Measurements from ENCODE around the gene KCNT2.

Gene KCNT2

DNA sequence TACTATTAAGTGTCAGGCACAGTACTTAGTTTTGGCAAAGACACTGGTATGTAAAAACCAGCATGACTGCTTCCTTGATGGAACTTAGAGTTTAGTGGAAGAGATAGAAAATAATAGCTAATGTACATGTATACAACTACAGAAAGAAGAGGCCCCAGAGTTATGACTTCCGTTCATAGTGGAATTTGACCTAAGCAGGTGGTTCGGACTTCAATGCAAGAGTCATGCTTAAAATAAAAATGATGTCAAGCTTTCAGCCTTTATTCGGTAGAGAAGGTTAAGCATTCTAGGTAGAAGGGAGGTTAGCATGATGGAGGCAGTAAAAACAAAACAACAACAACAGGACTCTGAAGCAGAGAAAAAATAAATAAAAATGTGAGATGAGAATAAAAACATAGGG is 165.9 kb downstream of the KCNT2 start:
- TF ChIP-seq, protein P1, sequence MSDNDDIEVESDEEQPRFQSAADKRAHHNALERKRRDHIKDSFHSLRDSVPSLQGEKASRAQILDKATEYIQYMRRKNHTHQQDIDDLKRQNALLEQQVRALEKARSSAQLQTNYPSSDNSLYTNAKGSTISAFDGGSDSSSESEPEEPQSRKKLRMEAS (IDR thresholded peaks at IDR 0.05): no peak
- TF ChIP-seq CEBPB (IDR thresholded peaks at IDR 0.05) (no peak), NFIC (IDR thresholded peaks at IDR 0.05) (no peak), CREB1 (IDR thresholded peaks at IDR 0.05; ENCODE audit: low read depth) (no peak), FOXM1 (IDR thresholded peaks at IDR 0.05; ENCODE audit: borderline replicate concordance, low read depth) (no peak), TAF1 (IDR thresholded peaks at IDR 0.05; ENCODE audit: low read depth) (no peak)
- TF ChIP-seq, protein P2, sequence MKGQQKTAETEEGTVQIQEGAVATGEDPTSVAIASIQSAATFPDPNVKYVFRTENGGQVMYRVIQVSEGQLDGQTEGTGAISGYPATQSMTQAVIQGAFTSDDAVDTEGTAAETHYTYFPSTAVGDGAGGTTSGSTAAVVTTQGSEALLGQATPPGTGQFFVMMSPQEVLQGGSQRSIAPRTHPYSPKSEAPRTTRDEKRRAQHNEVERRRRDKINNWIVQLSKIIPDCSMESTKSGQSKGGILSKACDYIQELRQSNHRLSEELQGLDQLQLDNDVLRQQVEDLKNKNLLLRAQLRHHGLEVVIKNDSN (IDR thresholded peaks at IDR 0.05): no peak

DNA sequence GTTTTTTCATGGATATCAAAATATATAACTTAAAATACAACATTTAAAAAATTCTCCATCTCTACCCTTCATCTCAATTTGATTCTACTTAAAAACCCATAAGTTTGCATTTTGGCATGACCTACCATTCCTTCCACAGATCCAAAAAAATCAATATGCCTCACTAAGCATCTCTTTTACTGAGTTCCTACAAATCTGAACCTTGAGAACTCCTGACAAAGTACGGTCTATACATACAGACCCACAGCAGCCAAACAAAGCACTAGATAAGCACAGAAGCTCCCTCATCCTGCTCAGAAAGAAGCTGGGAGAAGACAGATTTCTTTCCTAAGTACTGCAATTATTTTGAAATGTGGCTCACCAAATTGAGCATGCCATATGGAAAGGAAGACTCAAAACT is 167.5 kb downstream of the KCNT2 start:
- TF ChIP-seq TAF1 (IDR thresholded peaks at IDR 0.05; ENCODE audit: low read depth): no peak
- TF ChIP-seq RAD21 (IDR thresholded peaks at IDR 0.05; ENCODE audit: low read depth): no peak
- TF ChIP-seq CREB1 (IDR thresholded peaks at IDR 0.05; ENCODE audit: low read depth): no peak
- TF ChIP-seq CEBPB (IDR thresholded peaks at IDR 0.05): no peak
- no peak for TF ChIP-seq NFIC (IDR thresholded peaks at IDR 0.05)
- TF ChIP-seq TEAD4 (IDR thresholded peaks at IDR 0.05): no peak
- TF ChIP-seq, protein P3, sequence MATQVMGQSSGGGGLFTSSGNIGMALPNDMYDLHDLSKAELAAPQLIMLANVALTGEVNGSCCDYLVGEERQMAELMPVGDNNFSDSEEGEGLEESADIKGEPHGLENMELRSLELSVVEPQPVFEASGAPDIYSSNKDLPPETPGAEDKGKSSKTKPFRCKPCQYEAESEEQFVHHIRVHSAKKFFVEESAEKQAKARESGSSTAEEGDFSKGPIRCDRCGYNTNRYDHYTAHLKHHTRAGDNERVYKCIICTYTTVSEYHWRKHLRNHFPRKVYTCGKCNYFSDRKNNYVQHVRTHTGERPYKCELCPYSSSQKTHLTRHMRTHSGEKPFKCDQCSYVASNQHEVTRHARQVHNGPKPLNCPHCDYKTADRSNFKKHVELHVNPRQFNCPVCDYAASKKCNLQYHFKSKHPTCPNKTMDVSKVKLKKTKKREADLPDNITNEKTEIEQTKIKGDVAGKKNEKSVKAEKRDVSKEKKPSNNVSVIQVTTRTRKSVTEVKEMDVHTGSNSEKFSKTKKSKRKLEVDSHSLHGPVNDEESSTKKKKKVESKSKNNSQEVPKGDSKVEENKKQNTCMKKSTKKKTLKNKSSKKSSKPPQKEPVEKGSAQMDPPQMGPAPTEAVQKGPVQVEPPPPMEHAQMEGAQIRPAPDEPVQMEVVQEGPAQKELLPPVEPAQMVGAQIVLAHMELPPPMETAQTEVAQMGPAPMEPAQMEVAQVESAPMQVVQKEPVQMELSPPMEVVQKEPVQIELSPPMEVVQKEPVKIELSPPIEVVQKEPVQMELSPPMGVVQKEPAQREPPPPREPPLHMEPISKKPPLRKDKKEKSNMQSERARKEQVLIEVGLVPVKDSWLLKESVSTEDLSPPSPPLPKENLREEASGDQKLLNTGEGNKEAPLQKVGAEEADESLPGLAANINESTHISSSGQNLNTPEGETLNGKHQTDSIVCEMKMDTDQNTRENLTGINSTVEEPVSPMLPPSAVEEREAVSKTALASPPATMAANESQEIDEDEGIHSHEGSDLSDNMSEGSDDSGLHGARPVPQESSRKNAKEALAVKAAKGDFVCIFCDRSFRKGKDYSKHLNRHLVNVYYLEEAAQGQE (IDR thresholded peaks at IDR 0.05; ENCODE audit: low read depth): no peak
- TF ChIP-seq EP300 (IDR thresholded peaks at IDR 0.05; ENCODE audit: borderline replicate concordance): no peak

DNA sequence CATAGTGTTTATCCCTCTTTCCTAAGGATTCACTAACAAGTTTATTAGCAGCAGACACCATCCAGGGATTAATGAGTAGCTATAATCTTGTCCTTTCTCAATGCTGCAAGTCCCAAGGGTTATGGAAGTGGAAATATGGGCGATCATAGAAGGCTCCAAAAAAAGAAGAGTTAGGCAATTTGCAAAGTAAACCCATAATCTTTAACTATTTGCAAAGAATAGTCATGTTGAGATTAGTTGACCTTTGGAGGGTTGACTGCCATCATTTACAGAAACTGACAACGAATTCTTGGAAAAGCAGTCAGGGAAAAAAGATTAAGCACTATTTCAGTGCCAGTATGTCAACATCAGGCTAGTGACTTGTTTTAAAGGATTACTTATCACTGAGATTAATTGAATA is 169.9 kb downstream of the KCNT2 start:
- no peak for TF ChIP-seq TCF12 (IDR thresholded peaks at IDR 0.05; ENCODE audit: low read depth)
- TF ChIP-seq CEBPB (IDR thresholded peaks at IDR 0.05): no peak
- TF ChIP-seq EP300 (IDR thresholded peaks at IDR 0.05; ENCODE audit: borderline replicate concordance): no peak
- no peak for TF ChIP-seq NFIC (IDR thresholded peaks at IDR 0.05)
- TF ChIP-seq FOXM1 (IDR thresholded peaks at IDR 0.05; ENCODE audit: borderline replicate concordance, low read depth): no peak
- TF ChIP-seq ZBTB7A (IDR thresholded peaks at IDR 0.05; ENCODE audit: low read depth): no peak
- no peak for TF ChIP-seq YY1 (IDR thresholded peaks at IDR 0.05; ENCODE audit: low read depth)
- TF ChIP-seq TEAD4 (IDR thresholded peaks at IDR 0.05): no peak
- no peak for TF ChIP-seq TAF1 (IDR thresholded peaks at IDR 0.05; ENCODE audit: low read depth)
- TF ChIP-seq RAD21 (IDR thresholded peaks at IDR 0.05; ENCODE audit: low read depth): no peak
- TF ChIP-seq EGR1 (IDR thresholded peaks at IDR 0.05): no peak
- TF ChIP-seq, protein P1 (IDR thresholded peaks at IDR 0.05): no peak
- TF ChIP-seq, protein P2 (IDR thresholded peaks at IDR 0.05): no peak
- TF ChIP-seq CREB1 (IDR thresholded peaks at IDR 0.05; ENCODE audit: low read depth): no peak
- TF ChIP-seq, protein P3 (IDR thresholded peaks at IDR 0.05; ENCODE audit: low read depth): no peak

DNA sequence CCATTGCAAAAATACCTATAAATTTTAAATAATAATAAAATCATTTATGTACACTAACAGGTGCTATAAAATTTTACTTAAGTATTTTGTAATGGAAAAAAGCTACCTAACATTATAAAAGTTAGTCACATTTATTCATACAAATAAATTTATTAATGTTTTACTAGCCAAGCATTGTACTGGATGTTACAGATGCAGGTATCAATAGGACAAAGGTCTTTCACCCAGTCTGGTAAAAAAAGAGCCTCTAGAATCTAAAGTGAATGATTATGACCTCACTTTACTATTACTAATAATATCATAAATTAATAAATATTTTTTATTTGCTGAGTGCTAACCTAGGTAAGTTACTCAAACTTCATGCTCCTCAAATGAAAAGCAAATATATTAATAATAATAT is 170.6 kb downstream of the KCNT2 start:
- TF ChIP-seq CREB1 (IDR thresholded peaks at IDR 0.05; ENCODE audit: low read depth) (no peak), ZBTB7A (IDR thresholded peaks at IDR 0.05; ENCODE audit: low read depth) (no peak), TAF1 (IDR thresholded peaks at IDR 0.05; ENCODE audit: low read depth) (no peak), EGR1 (IDR thresholded peaks at IDR 0.05) (no peak), FOXM1 (IDR thresholded peaks at IDR 0.05; ENCODE audit: borderline replicate concordance, low read depth) (no peak), EP300 (IDR thresholded peaks at IDR 0.05; ENCODE audit: borderline replicate concordance) (no peak), NFIC (IDR thresholded peaks at IDR 0.05) (no peak), TEAD4 (IDR thresholded peaks at IDR 0.05) (no peak), RAD21 (IDR thresholded peaks at IDR 0.05; ENCODE audit: low read depth) (no peak), YY1 (IDR thresholded peaks at IDR 0.05; ENCODE audit: low read depth) (no peak), TCF12 (IDR thresholded peaks at IDR 0.05; ENCODE audit: low read depth) (no peak), CEBPB (IDR thresholded peaks at IDR 0.05) (no peak)
- TF ChIP-seq, protein P2 (IDR thresholded peaks at IDR 0.05): no peak
- TF ChIP-seq, protein P1 (IDR thresholded peaks at IDR 0.05): no peak
- TF ChIP-seq, protein P3 (IDR thresholded peaks at IDR 0.05; ENCODE audit: low read depth): no peak
